RWPE2 (cell line): ENCODE data around the gene CDON.

ENCODE experiments used
- ATAC-seq: fragments of 200-7000 bp; cut with Tn5 transposase; 3 replicates; pipeline ENCODE4 v1.9.1; 2021; ENCODE audit warnings: low read depth
- DNase-seq: peaks from one replicate; pipeline ENCODE4 v3.0.0-alpha.2; 2020; ENCODE audit warnings: low spot score
- H3K27ac ChIP-seq: fragments of 450-650 bp; 2 replicates; pipeline ENCODE4 v1.5.1; 2017; ENCODE audit warnings: mild to moderate bottlenecking; ENCODE audit not compliant: poor library complexity, severe bottlenecking
- H3K27me3 ChIP-seq: fragments of 250-450 bp; sonication (Bioruptor Pico); 2 replicates; pipeline ENCODE4 v1.5.1; 2021; ENCODE audit warnings: mild to moderate bottlenecking, moderate library complexity; ENCODE audit not compliant: insufficient read depth, poor library complexity, severe bottlenecking
- H3K36me3 ChIP-seq: fragments of 250-450 bp; sonication (Bioruptor Pico); 2 replicates; pipeline ENCODE4 v1.5.1; 2020; ENCODE audit warnings: low read depth, mild to moderate bottlenecking, moderate library complexity
- H3K4me1 ChIP-seq: fragments of 250-450 bp; sonication (Bioruptor Pico); 2 replicates; pipeline ENCODE4 v1.5.1; 2021; ENCODE audit warnings: mild to moderate bottlenecking, moderate library complexity; ENCODE audit not compliant: insufficient read depth, poor library complexity, severe bottlenecking
- H3K4me3 ChIP-seq: fragments of 250-450 bp; sonication (Bioruptor Pico); 2 replicates; pipeline ENCODE4 v1.5.1; 2021; ENCODE audit warnings: mild to moderate bottlenecking, moderate library complexity; ENCODE audit not compliant: severe bottlenecking
- H3K9me3 ChIP-seq: fragments of 250-450 bp; sonication (Bioruptor Pico); 2 replicates; pipeline ENCODE4 v1.5.1; 2021; ENCODE audit warnings: mild to moderate bottlenecking, moderate library complexity; ENCODE audit not compliant: severe bottlenecking
- TF ChIP-seq, protein P1 (sequence below): fragments of 450-650 bp; IDR thresholded peaks from one replicate; pipeline ENCODE4 v1.5.1; 2017; ENCODE audit warnings: mild to moderate bottlenecking, moderate library complexity; ENCODE audit not compliant: poor library complexity, severe bottlenecking

CDON gene

GRCh38 chr11:125933030-125933813, 129.4 kb downstream of the CDON start:
- Histone ChIP-seq H3K4me3 (no peak overlapping the region), H3K9me3 (no peaks in the 10 kb centered on the region)
- no peak for ATAC-seq

DNA sequence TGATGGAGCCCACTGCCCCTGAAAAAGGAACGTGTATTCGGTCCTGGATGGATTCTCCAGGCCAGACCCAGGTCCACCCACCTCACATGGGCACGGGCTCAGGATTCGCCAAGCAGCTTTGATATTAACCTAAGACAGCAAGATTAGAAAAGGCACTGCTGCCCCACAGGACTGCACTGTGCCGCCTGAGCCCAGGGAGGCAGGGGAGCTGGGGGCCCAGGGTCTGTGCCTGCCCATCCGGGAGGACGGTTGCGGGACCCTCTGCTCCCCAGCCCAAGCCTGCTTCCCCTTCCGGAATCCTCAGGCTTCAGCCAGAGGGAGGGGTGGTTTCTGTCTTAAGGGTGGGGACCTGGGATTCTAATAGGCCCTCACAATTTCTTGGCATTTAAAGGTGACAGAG, 130.4 kb downstream of the CDON start:
- no peak overlapping the region for H3K27ac ChIP-seq
- no peaks in the 10 kb centered on the region for H3K9me3 ChIP-seq
- TF ChIP-seq, protein P1, sequence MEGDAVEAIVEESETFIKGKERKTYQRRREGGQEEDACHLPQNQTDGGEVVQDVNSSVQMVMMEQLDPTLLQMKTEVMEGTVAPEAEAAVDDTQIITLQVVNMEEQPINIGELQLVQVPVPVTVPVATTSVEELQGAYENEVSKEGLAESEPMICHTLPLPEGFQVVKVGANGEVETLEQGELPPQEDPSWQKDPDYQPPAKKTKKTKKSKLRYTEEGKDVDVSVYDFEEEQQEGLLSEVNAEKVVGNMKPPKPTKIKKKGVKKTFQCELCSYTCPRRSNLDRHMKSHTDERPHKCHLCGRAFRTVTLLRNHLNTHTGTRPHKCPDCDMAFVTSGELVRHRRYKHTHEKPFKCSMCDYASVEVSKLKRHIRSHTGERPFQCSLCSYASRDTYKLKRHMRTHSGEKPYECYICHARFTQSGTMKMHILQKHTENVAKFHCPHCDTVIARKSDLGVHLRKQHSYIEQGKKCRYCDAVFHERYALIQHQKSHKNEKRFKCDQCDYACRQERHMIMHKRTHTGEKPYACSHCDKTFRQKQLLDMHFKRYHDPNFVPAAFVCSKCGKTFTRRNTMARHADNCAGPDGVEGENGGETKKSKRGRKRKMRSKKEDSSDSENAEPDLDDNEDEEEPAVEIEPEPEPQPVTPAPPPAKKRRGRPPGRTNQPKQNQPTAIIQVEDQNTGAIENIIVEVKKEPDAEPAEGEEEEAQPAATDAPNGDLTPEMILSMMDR = no peak
- no peaks in the 10 kb centered on the region for H3K36me3 ChIP-seq
- H3K4me3 ChIP-seq = no peak overlapping the region
- DNase-seq (no peak), ATAC-seq (no peak)
- H3K27me3 ChIP-seq = no peaks in the 10 kb centered on the region
- no peaks in the 10 kb centered on the region for H3K4me1 ChIP-seq

More at GRCh38 chr11:125933030-125933813, 129.4 kb downstream of the CDON start:
- H3K36me3 ChIP-seq = no peaks in the 10 kb centered on the region
- H3K27me3 ChIP-seq = no peaks in the 10 kb centered on the region
- no peak overlapping the region for H3K27ac ChIP-seq
- DNase-seq = no peak
- H3K4me1 ChIP-seq = no peaks in the 10 kb centered on the region
- TF ChIP-seq, protein P1 = no peak

DNA sequence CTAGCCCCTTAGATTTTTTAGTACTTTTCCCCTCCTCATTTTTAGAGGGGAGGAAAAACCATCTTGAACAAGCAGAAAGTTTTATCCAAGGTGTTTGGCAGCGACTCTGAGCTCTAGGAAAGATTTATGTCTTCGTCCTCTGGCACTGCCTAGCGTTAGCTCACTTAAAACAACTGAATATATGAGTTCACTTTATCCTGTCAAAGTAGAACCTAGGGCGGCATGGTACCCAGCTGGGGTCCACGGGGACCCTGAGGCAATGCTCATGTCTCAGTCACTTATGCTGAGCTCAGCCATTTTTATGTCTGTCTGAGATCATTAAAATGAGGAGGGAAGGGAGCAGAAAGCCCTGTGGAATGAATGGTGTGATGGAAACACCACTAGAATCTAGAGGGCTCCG, 131.0 kb downstream of the CDON start:
- ATAC-seq (no peak), DNase-seq (no peak)
- Histone ChIP-seq H3K4me3 (no peak overlapping the region), H3K27me3 (no peaks in the 10 kb centered on the region), H3K4me1 (no peaks in the 10 kb centered on the region), H3K27ac (no peak overlapping the region), H3K36me3 (no peaks in the 10 kb centered on the region), H3K9me3 (no peaks in the 10 kb centered on the region)
- TF ChIP-seq, protein P1 = no peak

DNA sequence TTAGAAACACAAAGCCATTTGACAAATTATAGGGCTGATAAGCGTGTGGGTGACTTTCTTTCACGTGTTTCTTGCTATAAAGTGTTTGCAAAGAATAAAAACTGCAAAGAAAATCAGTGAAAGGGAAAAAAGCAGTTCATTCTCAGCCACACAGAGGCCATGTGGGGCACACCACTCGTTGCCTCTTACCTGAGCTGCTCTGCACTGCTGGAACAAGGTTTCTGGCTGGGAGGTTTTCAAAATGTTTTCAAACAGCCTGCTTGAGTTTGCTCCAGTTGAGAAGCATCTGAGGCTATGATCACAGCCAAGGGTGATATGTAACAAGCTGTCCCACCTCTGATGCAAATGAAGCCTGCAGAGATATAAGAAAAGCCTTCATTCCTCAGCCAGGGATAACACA, 131.6 kb downstream of the CDON start:
- Histone ChIP-seq H3K27ac (no peak overlapping the region), H3K4me3 (no peak overlapping the region), H3K4me1 (no peaks in the 10 kb centered on the region), H3K9me3 (no peaks in the 10 kb centered on the region), H3K36me3 (no peaks in the 10 kb centered on the region), H3K27me3 (no peaks in the 10 kb centered on the region)
- ATAC-seq (no peak), DNase-seq (no peak)
- TF ChIP-seq, protein P1 = no peak

DNA sequence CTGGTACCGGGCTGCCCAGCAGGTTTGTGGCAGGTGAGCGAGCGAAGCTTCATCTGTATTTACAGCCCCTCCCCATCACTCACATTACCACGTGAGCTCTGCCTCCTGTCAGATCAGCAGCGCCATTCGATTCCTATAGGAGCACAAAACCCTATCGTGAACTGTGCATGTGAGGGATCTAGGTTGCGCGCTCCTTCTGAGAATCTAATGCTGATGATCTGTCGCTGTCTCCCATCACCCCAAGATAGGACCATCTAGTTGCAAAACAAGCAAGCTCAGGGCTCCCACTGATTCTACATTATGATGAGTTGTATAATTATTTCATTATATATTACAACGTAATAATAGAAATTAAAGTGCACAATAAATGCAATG, 132.6 kb downstream of the CDON start:
- ATAC-seq (no peak), DNase-seq (no peak)
- H3K27ac ChIP-seq = no peak overlapping the region
- TF ChIP-seq, protein P1 = no peak
- H3K27me3 ChIP-seq = no peaks in the 10 kb centered on the region
- H3K36me3 ChIP-seq = no peaks in the 10 kb centered on the region
- no peaks in the 10 kb centered on the region for H3K9me3 ChIP-seq
- no peak overlapping the region for H3K4me3 ChIP-seq
- H3K4me1 ChIP-seq = no peaks in the 10 kb centered on the region
